Thyroid gland (tissue), 4 donors: Measurements from ENCODE around the gene OR6C65.

Experiments
- CTCF ChIP-seq, 6 experiments: fragments of 200-600 bp in 3 of 6; fragments of 450-650 bp in 3 of 6; sonication (generic) in 3 of 6; IDR thresholded peaks; one replicate each; pipeline ENCODE4 v1.5.1; 2016 to 2019; ENCODE audit warnings: antibody characterized with exemption in 6 of 6, mild to moderate bottlenecking in 2 of 6, inconsistent platforms in 1 of 6, moderate library complexity in 1 of 6
- POLR2A ChIP-seq, 2 donors: fragments of 450-650 bp; IDR thresholded peaks; one replicate each; pipeline ENCODE4 v1.6.1; 2017; ENCODE audit warnings: antibody characterized with exemption in 2 of 2, mild to moderate bottlenecking in 2 of 2, moderate library complexity in 1 of 2

- no peak for TF ChIP-seq CTCF (IDR thresholded peaks at IDR 0.05)
- TF ChIP-seq POLR2A (IDR thresholded peaks at IDR 0.05), result no peak
These were observed at the start of gene OR6C65 for GRCh38 chr12:55400229-55400628.
